SH-SY5Y (cell line): ENCODE results near the gene AIFM3.

Source experiments
- GATA2 ChIP-seq: IDR thresholded peaks from 2 replicates; pipeline ENCODE4 v1.6.1; 2011; ENCODE audit warnings: mild to moderate bottlenecking, low read depth, low read length
- GATA3 ChIP-seq: IDR thresholded peaks from 2 replicates; pipeline ENCODE4 v1.6.1; 2011; ENCODE audit warnings: low read depth, mild to moderate bottlenecking, low read length, moderate library complexity

GRCh38 chr22:20930004-20930403 is 37.1 kb upstream of the AIFM3 start:
- TF ChIP-seq GATA3 (no peak), GATA2 (no peak)
